B cell (primary cell): ENCODE data around the gene PRDM2. TPM values are rescaled to one million over a fixed set of nuclear protein-coding genes. Genes with fewer than 3 reads are reported as not detected.
"Not testable (repeated sequence)": the region's sequence is repeated elsewhere in the genome, so short reads cannot be mapped to it uniquely, and the experiment has no call there.

Experiments
- ATAC-seq: fragments of 200-7000 bp; cut with Tn5 transposase; one replicate; pipeline ENCODE4 v1.10.0; 2021; ENCODE audit warnings: low read depth, mild to moderate bottlenecking, moderate number of reproducible peaks, moderate library complexity
- CTCF ChIA-PET: fragments of 350-600 bp; sonication (Branson Sonifier 250); formaldehyde crosslinking; loops from one replicate; lab custom pipeline; 2021; ENCODE audit warnings: antibody characterized with exemption, inconsistent platforms; lab: Charles Lee
- POLR2A ChIA-PET: fragments of 350-600 bp; sonication (Branson Sonifier 250); formaldehyde crosslinking; loops from one replicate; lab custom pipeline; 2021; ENCODE audit warnings: antibody characterized with exemption; lab: Charles Lee
- DNase-seq: peaks from one replicate; pipeline ENCODE4 v3.0.0; 2013
- H2AFZ ChIP-seq: 2 replicates; pipeline ENCODE4 v1.6.1; 2012; ENCODE audit warnings: mild to moderate bottlenecking, low read depth, low read length; ENCODE audit not compliant: insufficient read depth, poor library complexity, severe bottlenecking
- H3K27ac ChIP-seq, 2 donors: 1 replicate in 1 of 2; 2 replicates in 1 of 2; pipeline ENCODE4 v1.5.1; 2012 to 2013; ENCODE audit warnings: low read length in 2 of 2, mild to moderate bottlenecking in 2 of 2, moderate library complexity in 1 of 2
- H3K27me3 ChIP-seq, 4 experiments: fragments of 200-600 bp in 1 of 4; sonication (generic) in 1 of 4; replicated peaks in 1 of 4; 1 replicate in 2 of 4; 2 replicates in 2 of 4; pipeline versions ENCODE4 v1.6.1 to v1.7.0; 2013 to 2016; ENCODE audit warnings: low read length in 3 of 4, mild to moderate bottlenecking in 2 of 4, mixed read lengths in 1 of 4, moderate library complexity in 1 of 4; ENCODE audit not compliant: insufficient read depth in 4 of 4, control insufficient read depth in 3 of 4; ENCODE audit errors: control extremely low read depth in 1 of 4
- H3K36me3 ChIP-seq, 2 experiments: replicated peaks in 1 of 2; 1 replicate in 1 of 2; 2 replicates in 1 of 2; pipeline versions ENCODE4 v1.6.1 to v1.7.1; 2013; ENCODE audit warnings: low read length in 1 of 2; ENCODE audit not compliant: insufficient read depth in 2 of 2, control insufficient read depth in 1 of 2; ENCODE audit errors: control extremely low read depth in 1 of 2, extremely low read depth in 1 of 2
- H3K4me1 ChIP-seq, 2 donors: fragments of 200-600 bp in 1 of 2; sonication (generic) in 1 of 2; 1 replicate in 1 of 2; 2 replicates in 1 of 2; pipeline versions ENCODE4 v1.5.1 to v1.6.1; 2013 to 2017; ENCODE audit warnings: low read length in 2 of 2; ENCODE audit not compliant: control insufficient read depth in 2 of 2, insufficient read depth in 2 of 2
- H3K4me2 ChIP-seq: replicated peaks from 2 replicates; pipeline ENCODE3; 2012; ENCODE audit warnings: mild to moderate bottlenecking, low read depth, low read length; ENCODE audit not compliant: poor library complexity, severe bottlenecking
- H3K4me3 ChIP-seq, 5 experiments: fragments of 200-600 bp in 1 of 5; sonication (generic) in 1 of 5; 1 replicate in 3 of 5; 2 replicates in 2 of 5; pipeline versions ENCODE4 v1.5.1 to v1.7.0; 2011 to 2016; ENCODE audit warnings: low read length in 4 of 5, mild to moderate bottlenecking in 4 of 5, low read depth in 2 of 5, control low read depth in 1 of 5, moderate library complexity in 1 of 5; ENCODE audit not compliant: insufficient read depth in 1 of 5; ENCODE audit errors: control extremely low read depth in 1 of 5, extremely low read depth in 1 of 5
- H3K79me2 ChIP-seq: fragments of 200-600 bp; sonication (generic); one replicate; pipeline ENCODE4 v1.6.0; 2016; ENCODE audit warnings: low read length; ENCODE audit not compliant: control insufficient read depth, insufficient read depth
- H3K9ac ChIP-seq: fragments of 200-600 bp; sonication (generic); 2 replicates; pipeline ENCODE4 v1.6.1; 2017; ENCODE audit warnings: mild to moderate bottlenecking, low read length, moderate library complexity
- H3K9me3 ChIP-seq, 3 donors: one replicate each; pipeline versions ENCODE4 v1.6.1 to v1.7.1; 2013; ENCODE audit warnings: low read length in 2 of 3; ENCODE audit not compliant: control insufficient read depth in 2 of 3, insufficient read depth in 1 of 3; ENCODE audit errors: control extremely low read depth in 1 of 3
- H4K20me1 ChIP-seq: 2 replicates; pipeline ENCODE4 v1.6.0; 2012; ENCODE audit warnings: mild to moderate bottlenecking, low read length; ENCODE audit not compliant: insufficient read depth, control insufficient read depth, poor library complexity, severe bottlenecking
- H3K27ac Mint-ChIP-seq: one replicate; pipeline ENCODE4 v1.8.0; 2021; ENCODE audit warnings: mixed read lengths
- H3K27me3 Mint-ChIP-seq: one replicate; pipeline ENCODE4 v1.8.0; 2021; ENCODE audit warnings: mixed read lengths
- H3K4me1 Mint-ChIP-seq: one replicate; pipeline ENCODE4 v1.8.0; 2021; ENCODE audit warnings: mixed read lengths
- H3K4me3 Mint-ChIP-seq: one replicate; pipeline ENCODE4 v1.8.0; 2021; ENCODE audit warnings: mixed read lengths
- H3K9me3 Mint-ChIP-seq: one replicate; pipeline ENCODE4 v1.8.0; 2022; ENCODE audit warnings: mixed read lengths; ENCODE audit not compliant: insufficient read depth
- EZH2 ChIP-seq: IDR thresholded peaks from 2 replicates; pipeline ENCODE4 v1.6.1; 2012; ENCODE audit warnings: borderline replicate concordance, low read depth, mild to moderate bottlenecking, moderate library complexity, low read length; ENCODE audit not compliant: insufficient read depth, poor library complexity, severe bottlenecking
- WGBS: methylation state at CpG from one replicate; pipeline ENCODE4 v1.1.5; 2013; ENCODE audit warnings: missing lambda C conversion rate; ENCODE audit not compliant: insufficient coverage; 5-methylcytosine and 5-hydroxymethylcytosine counted together
- intact Hi-C: fragments of 100-400 bp; cut with micrococcal nuclease; formaldehyde crosslinking; loops from one replicate; pipeline ENCODE4 v1.10.0; 2022
- polyA plus RNA-seq: library from polyadenylated mRNA; depleted of rRNA; stranded (reverse); fragments of >200 nt; gene quantifications from 2 replicates; pipeline ENCODE4 v1.2.3, GENCODE V29; 2012
- total RNA-seq, 2 donors: library from RNA; stranded (reverse); fragments of 120-200 nt in 1 of 2; gene quantifications; 1 replicate in 1 of 2; 2 replicates in 1 of 2; pipeline versions ENCODE4 v1.2.3 to v1.2.4, GENCODE V29; 2013 to 2022
- TF ChIP-seq, protein P1 (sequence below): fragments of 200-600 bp; IDR thresholded peaks from one replicate; pipeline ENCODE4 v1.8.0; 2022; ENCODE audit warnings: antibody characterized with exemption, mild to moderate bottlenecking

Gene PRDM2
- total and polyA plus RNA-seq, 2 donors (not counting 1 experiment from before 2014, with no cell fraction given) = 50.1 to 432 TPM

DNA sequence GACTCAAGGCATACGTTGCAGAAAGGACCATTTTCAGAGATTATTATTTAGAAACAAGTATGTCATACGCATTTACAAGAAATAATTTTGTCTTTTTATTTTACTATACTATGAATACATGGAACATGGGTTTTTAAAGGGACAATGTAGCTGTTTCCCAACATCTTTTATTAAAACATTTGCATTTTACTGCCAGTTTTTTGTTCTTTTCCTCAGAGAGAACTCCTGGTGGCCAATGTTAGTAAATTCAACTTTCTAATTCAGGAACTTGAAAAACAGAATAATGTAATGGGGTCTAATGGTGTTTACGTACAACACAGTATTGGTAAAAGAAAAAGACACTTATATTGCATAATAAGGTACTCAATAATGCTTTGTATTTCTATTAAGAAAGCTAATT is 14.9 kb downstream of the PRDM2 start:
- POLR2A ChIA-PET = no interaction called here
- intact Hi-C loops = no loop called here
- peaks cover 98% of the 10 kb centered on the region for H3K79me2 ChIP-seq
- H3K4me3 ChIP-seq = no peak overlapping the region
- peak overlapping the region; percentile 4 for H3K4me2 ChIP-seq
- H3K36me3 ChIP-seq = peaks cover 3 to 26% of the 10 kb centered on the region in 2 experiments
- Mint-ChIP-seq H3K27ac (peak overlapping the region; percentile 27), H3K4me3 (peak overlapping the region; percentile 13), H3K4me1 (peaks cover 67% of the 10 kb centered on the region), H3K27me3 (no peaks in the 10 kb centered on the region), H3K9me3 (peaks cover 3% of the 10 kb centered on the region)
- peaks cover 0 to 2% (median 0%) of the 10 kb centered on the region in 3 donors for H3K9me3 ChIP-seq
- H3K4me1 ChIP-seq = peaks cover 36 to 38% of the 10 kb centered on the region in 2 donors
- H3K27ac ChIP-seq = peak overlapping the region in 1 of 2 donors; percentile 86
- no peak overlapping the region for H2AFZ ChIP-seq
- no peak for DNase-seq
- WGBS = no CpG with 5 or more reads among the region's 3 CpGs
- CTCF ChIA-PET = interaction anchor here (0.7 to 19.9 kb wide), 6 partner anchors 9 to 150 kb away, joined by 3 to 339 read pairs (median 4); no protein-coding TSS in a partner anchor
- no peak for ATAC-seq
- H3K9ac ChIP-seq = no peak overlapping the region
- H3K27me3 ChIP-seq = no peaks in the 10 kb centered on the region
- H4K20me1 ChIP-seq = no peaks in the 10 kb centered on the region
- no peak for TF ChIP-seq EZH2
- TF ChIP-seq, protein P1, sequence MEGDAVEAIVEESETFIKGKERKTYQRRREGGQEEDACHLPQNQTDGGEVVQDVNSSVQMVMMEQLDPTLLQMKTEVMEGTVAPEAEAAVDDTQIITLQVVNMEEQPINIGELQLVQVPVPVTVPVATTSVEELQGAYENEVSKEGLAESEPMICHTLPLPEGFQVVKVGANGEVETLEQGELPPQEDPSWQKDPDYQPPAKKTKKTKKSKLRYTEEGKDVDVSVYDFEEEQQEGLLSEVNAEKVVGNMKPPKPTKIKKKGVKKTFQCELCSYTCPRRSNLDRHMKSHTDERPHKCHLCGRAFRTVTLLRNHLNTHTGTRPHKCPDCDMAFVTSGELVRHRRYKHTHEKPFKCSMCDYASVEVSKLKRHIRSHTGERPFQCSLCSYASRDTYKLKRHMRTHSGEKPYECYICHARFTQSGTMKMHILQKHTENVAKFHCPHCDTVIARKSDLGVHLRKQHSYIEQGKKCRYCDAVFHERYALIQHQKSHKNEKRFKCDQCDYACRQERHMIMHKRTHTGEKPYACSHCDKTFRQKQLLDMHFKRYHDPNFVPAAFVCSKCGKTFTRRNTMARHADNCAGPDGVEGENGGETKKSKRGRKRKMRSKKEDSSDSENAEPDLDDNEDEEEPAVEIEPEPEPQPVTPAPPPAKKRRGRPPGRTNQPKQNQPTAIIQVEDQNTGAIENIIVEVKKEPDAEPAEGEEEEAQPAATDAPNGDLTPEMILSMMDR = peak; percentile 65

DNA sequence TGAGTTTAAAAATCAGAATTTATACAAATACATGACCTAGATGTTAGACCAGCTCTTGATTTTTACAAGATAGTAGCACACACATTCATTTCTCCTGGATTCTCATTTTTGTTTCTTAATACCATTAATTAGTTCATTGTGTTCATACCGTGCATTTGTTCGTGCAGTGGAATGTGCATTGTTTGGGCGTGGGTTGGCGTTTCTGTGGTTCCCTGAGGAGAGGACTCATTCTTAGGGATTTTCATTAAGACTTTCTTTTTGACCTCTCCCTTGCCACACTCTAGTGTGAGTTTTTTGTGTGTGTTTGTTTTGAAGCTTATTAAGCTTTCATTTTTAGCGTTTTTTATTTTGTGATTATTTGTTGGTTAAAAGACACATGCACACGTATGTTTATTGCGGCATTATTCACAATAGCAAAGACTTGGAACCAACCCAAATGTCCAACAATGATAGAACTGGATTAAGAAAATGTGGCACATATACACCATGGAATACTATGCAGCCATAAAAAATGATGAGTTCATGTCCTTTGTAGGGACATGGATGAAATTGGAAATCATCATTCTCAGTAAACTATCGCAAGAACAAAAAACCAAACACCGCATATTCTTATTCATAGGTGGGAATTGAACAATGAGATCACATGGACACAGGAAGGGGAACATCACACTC is 15.8 kb downstream of the PRDM2 start:
- DNase-seq, H4K20me1 ChIP-seq, H2AFZ ChIP-seq, POLR2A ChIA-PET, ATAC-seq, H3K27me3 ChIP-seq, H3K9ac ChIP-seq, H3K9me3 Mint-ChIP-seq, H3K4me2 ChIP-seq, H3K4me3 ChIP-seq, H3K9me3 ChIP-seq, intact Hi-C loops, H3K27me3 Mint-ChIP-seq, H3K4me3 Mint-ChIP-seq: not testable (repeated sequence)
- peaks cover 3 to 26% of the 10 kb centered on the region in 2 experiments for H3K36me3 ChIP-seq
- H3K27ac ChIP-seq = peak overlapping the region in 1 of 2 donors; percentile 17
- peaks cover 98% of the 10 kb centered on the region for H3K79me2 ChIP-seq
- Mint-ChIP-seq H3K27ac (peak overlapping the region; percentile 82), H3K4me1 (peaks cover 64% of the 10 kb centered on the region)
- WGBS = 76% methylated on average over 3 of the region's 9 CpGs
- CTCF ChIA-PET = interaction anchor here (1.3 to 19.9 kb wide), 5 partner anchors 10 to 48 kb away, joined by 3 to 339 read pairs (median 4); no protein-coding TSS in a partner anchor
- peaks cover 29 to 38% of the 10 kb centered on the region in 2 donors for H3K4me1 ChIP-seq
